Lower leg skin (tissue), 4 donors: Measurements from ENCODE around the gene GDF9. TPM values are rescaled to one million over a fixed set of nuclear protein-coding genes. Genes with fewer than 3 reads are reported as not detected.

Experiments used
- DNase-seq, 2 donors: peaks; one replicate each; pipeline ENCODE4 v3.0.0-alpha.2; 2019; ENCODE audit warnings: low spot score in 2 of 2
- H3K4me3 ChIP-seq: fragments of 200-600 bp; sonication (generic); 2 replicates; pipeline ENCODE4 v1.5.1; 2017; ENCODE audit warnings: mild to moderate bottlenecking, low read depth; ENCODE audit not compliant: poor library complexity, severe bottlenecking
- CTCF ChIP-seq, 3 donors: fragments of 450-650 bp; IDR thresholded peaks; one replicate each; pipeline ENCODE4 v1.5.1; 2016; ENCODE audit warnings: antibody characterized with exemption in 3 of 3, mild to moderate bottlenecking in 3 of 3, moderate library complexity in 2 of 3
- POLR2A ChIP-seq, 2 donors: fragments of 450-650 bp; IDR thresholded peaks; one replicate each; pipeline ENCODE4 v1.6.1; 2016 to 2017; ENCODE audit warnings: antibody characterized with exemption in 2 of 2, mild to moderate bottlenecking in 1 of 2, moderate library complexity in 1 of 2
- WGBS, 2 donors: methylation state at CpG; one replicate each; pipeline ENCODE4 v1.1.5; 2018; 5-methylcytosine and 5-hydroxymethylcytosine counted together
- intact Hi-C: fragments of 100-400 bp; cut with DNase I; formaldehyde crosslinking; loops from one replicate; pipeline ENCODE4 v1.15.0; 2023; ENCODE audit warnings: low total_unique reads
- total RNA-seq, 4 donors: library from RNA; depleted of rRNA; stranded (reverse); fragments of >200 nt; gene quantifications; one replicate each; pipeline ENCODE4 v1.1.0, GENCODE V29; 2016

GDF9 gene
- total RNA-seq, 4 donors from 2014 or later, result 0.17 to 0.44 (median 0.36) TPM

DNA sequence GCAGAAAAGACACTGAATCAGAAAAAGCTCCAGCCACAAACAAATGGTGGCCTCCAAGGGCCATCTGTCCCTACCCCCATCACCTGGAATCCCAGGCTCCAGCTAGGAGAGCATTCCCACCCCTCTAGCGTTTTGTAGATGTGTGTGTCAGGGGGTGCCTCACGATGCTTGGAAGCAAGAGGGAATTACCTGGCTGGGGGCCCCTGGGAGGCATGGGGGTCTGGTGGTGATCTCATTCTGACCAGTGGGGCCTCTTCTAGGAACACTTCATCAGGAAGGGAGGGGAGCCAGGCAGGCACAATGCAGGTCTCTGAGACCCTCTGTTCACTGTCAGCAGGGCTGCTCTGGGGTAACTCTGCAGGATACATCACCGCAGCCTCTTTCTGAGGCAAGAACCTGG lies 41.8 kb downstream of the GDF9 start:
- intact Hi-C loops, result no loop called here
- no peak for DNase-seq
- 91 to 93% methylated on average over 3 of the region's 3 CpGs for WGBS, 2 donors
- no peak for TF ChIP-seq CTCF (IDR thresholded peaks at IDR 0.05)
- no peak for TF ChIP-seq POLR2A (IDR thresholded peaks at IDR 0.05)
- no peak overlapping the region for H3K4me3 ChIP-seq

DNA sequence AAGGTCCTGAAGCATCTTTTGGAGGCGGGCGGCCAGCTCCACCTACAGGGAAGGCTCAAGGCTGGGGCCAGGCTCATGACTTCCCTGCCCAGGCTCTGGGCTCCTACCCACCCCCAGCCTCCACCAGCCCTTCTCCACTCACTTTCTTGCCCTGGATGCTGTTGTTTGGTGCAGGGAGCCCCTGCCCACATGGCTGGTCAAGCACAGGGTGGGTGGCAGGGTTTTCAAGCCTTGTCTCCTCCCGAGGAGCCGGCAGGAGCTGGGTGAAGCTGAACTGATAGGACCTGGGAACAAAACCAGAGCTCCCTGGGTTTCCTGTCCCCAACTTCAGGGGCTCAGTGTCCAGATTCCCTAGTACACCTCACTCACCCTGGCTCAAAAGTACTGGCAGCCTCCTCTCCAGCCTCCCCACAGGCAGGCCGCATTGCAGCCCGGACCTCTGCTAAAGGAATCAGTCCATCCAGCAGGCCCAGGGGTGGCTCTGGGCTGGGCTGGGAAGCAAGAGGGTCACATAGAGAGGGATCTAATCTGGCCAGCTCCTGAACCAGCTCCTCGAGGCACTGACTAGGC lies 42.7 kb downstream of the GDF9 start:
- no peak overlapping the region for H3K4me3 ChIP-seq
- intact Hi-C loops, result no loop called here
- DNase-seq, result no peak
- WGBS, 2 donors, result 92 to 95% methylated on average over 5 to 7 of the region's 7 CpGs
- TF ChIP-seq POLR2A (IDR thresholded peaks at IDR 0.05) (no peak), CTCF (IDR thresholded peaks at IDR 0.05) (no peak)

- no peak for DNase-seq
- H3K4me3 ChIP-seq, result no peak overlapping the region
- no peak for TF ChIP-seq CTCF (IDR thresholded peaks at IDR 0.05)
- TF ChIP-seq POLR2A (IDR thresholded peaks at IDR 0.05), result no peak
- intact Hi-C loops, result no loop called here
- 53 to 59% methylated on average over 28 to 34 of the region's 68 CpGs for whole genome bisulfite sequencing, 2 donors
Measured at GRCh38 chr5:132822650-132823480, 43.4 kb downstream of the GDF9 start.

GRCh38 chr5:132821791-132822190 lies 44.5 kb downstream of the GDF9 start:
- no peak for TF ChIP-seq POLR2A (IDR thresholded peaks at IDR 0.05)
- no peak for TF ChIP-seq CTCF (IDR thresholded peaks at IDR 0.05)
- WGBS, 2 donors, result 77 to 80% methylated on average over 1 of the region's 1 CpG
- no peak overlapping the region for H3K4me3 ChIP-seq
- DNase-seq, result no peak
- intact Hi-C loops, result no loop called here

GRCh38 chr5:132821350-132821749 lies 44.9 kb downstream of the GDF9 start:
- no peak for TF ChIP-seq POLR2A (IDR thresholded peaks at IDR 0.05)
- TF ChIP-seq CTCF (IDR thresholded peaks at IDR 0.05), result no peak
- no peak overlapping the region for H3K4me3 ChIP-seq
- intact Hi-C loops, result no loop called here
- no peak for DNase-seq
- WGBS, 2 donors, result 76 to 89% methylated on average over 3 of the region's 3 CpGs
